NCI-H345 treated with DMSO at 0.1 percent for 48 hours (cell line): ENCODE results near the gene SLC23A3.
A peak's percentile ranks its signal among the peaks of the same experiment; 100 is the strongest.
"Not testable (repeated sequence)": the region's sequence is repeated elsewhere in the genome, so short reads cannot be mapped to it uniquely, and the experiment has no call there.

Experiments
- DNase-seq: peaks from one replicate; lab custom pipeline; 2025; ENCODE audit not compliant: unreplicated experiment; lab: John Stamatoyannopoulos, UW

Gene SLC23A3

GRCh38 chr2:219205981-219206327, 36.1 kb upstream of the SLC23A3 start:
- no peak for DNase-seq

GRCh38 chr2:219205165-219205538, 35.3 kb upstream of the SLC23A3 start:
- DNase-seq = no peak

- DNase-seq = no peak
Measured at GRCh38 chr2:219204425-219205164, 34.8 kb upstream of the SLC23A3 start.

GRCh38 chr2:219201331-219201730, 31.5 kb upstream of the SLC23A3 start:
- DNase-seq = not testable (repeated sequence)

- not testable (repeated sequence) for DNase-seq
Measured at GRCh38 chr2:219200502-219201326, 30.9 kb upstream of the SLC23A3 start.

DNA sequence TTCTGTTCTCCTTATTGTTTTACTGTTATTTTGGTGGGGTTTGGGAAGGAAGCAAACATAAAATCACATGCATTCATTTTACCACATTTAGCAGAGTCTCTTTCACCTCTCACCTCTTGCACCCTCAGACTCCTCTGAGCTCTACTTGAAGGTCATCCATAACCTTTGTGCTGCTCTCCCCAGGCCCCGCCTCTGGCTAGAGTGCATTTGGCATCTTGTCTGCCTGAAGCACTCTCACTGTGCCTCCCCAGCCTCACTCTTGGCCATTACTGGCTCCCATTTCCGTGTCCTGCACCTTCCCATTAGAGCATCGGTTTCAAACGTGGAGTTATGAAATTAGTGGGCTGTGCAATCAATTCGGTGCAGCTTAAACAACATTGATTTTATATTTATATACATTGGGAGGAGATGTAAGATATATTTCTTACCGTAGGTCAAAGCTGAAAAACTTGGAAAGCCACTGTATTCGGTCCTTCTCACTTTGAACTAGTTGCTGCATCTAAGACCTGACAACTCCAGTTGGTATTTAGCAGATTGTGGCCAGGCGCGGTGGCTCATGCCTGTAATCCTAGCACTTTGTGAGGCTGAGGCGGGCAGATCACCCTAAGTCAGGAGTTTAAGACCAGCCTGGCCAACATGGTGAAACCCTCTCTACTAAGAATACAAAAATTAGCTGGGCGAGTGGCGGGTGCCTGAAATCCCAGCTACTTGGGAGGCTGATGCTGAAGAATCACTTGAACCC, 29.8 kb upstream of the SLC23A3 start:
- DNase-seq = no peak

GRCh38 chr2:219198974-219199373, 29.1 kb upstream of the SLC23A3 start:
- no peak for DNase-seq

- no peak for DNase-seq
Measured at GRCh38 chr2:219197388-219197787, 27.6 kb upstream of the SLC23A3 start.

GRCh38 chr2:219186754-219187456, 17.1 kb upstream of the SLC23A3 start:
- no peak for DNase-seq

DNA sequence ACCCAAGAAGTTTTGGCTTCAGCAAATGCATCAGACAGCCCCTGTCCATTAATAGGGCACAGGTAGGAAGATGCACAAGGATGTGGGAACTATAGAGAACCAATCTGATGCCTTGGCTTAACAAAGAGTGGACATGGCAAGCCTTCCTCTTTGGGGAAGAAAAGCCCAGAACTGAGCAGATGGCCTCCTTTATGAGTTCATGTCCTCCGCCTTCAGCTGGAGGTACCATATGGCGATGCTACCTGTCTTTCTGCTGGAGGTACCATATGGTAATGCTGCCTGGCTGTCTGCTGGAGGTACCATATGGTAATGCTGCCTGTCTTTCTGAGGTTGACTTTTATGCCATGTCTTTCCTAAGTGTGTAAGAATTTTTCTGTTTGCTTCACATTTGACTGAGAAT, 14.3 kb upstream of the SLC23A3 start:
- no peak for DNase-seq

GRCh38 chr2:219183151-219183772, 13.4 kb upstream of the SLC23A3 start:
- no peak for DNase-seq

DNA sequence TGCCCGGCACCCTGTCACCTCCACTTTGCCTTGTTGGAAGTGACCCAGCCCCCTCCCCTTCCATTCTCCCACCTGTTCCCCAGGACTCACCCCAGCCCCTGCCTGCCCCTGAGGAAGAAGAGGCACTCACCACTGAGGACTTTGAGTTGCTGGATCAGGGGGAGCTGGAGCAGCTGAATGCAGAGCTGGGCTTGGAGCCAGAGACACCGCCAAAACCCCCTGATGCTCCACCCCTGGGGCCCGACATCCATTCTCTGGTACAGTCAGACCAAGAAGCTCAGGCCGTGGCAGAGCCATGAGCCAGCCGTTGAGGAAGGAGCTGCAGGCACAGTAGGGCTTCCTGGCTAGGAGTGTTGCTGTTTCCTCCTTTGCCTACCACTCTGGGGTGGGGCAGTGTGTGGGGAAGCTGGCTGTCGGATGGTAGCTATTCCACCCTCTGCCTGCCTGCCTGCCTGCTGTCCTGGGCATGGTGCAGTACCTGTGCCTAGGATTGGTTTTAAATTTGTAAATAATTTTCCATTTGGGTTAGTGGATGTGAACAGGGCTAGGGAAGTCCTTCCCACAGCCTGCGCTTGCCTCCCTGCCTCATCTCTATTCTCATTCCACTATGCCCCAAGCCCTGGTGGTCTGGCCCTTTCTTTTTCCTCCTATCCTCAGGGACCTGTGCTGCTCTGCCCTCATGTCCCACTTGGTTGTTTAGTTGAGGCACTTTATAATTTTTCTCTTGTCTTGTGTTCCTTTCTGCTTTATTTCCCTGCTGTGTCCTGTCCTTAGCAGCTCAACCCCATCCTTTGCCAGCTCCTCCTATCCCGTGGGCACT, 12.7 kb upstream of the SLC23A3 start:
- no peak for DNase-seq

- no peak for DNase-seq
Measured at GRCh38 chr2:219181531-219181930, 11.7 kb upstream of the SLC23A3 start.

- no peak for DNase-seq
Measured at GRCh38 chr2:219180961-219181360, 11.1 kb upstream of the SLC23A3 start.

DNA sequence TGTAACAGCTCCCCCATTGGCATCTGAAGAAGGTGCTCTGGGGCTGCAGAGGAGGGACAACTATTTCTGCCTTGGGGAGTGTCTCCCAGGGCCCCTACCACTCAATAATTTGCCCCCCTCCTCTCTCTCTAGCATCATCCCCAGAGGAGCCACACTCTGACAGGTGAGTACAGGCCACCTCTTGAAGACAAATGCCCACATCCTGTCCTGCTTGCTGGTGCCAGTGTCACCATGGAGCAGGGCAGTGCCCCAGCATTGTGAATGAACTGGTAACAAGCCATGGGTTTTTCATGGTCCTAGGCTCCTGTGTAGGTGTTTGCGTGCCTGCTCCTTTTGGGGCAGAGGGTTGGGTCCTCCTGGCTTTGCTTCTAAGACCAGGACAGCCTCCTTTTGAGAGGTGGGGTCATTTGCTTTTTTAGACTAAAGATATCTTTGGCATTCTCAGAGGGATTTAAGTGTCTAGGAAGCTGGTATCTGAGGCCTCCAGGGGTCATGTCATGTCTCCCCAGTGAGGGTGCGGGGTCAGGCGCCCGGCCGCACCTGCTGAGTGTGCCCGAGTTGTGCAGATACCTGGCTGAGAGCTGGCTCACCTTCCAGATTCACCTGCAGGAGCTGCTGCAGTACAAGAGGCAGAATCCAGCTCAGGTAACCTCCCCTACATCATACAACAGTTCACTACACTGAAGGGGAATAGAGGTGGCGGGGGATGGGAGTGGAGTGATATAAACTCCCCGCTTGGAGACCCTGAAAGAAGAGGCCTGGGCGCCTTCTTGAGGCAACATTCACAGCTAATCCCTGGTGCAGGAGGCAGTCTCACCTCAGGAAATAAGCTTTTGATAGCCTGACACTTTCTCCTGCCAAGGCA, 10.0 kb upstream of the SLC23A3 start:
- no peak for DNase-seq

- no peak for DNase-seq
Measured at GRCh38 chr2:219178377-219179175, 8.7 kb upstream of the SLC23A3 start.

- DNase-seq = peak; percentile 78
Measured at GRCh38 chr2:219177552-219178376, 7.9 kb upstream of the SLC23A3 start, which contains the start of gene RETREG2. TSS of gene RETREG2 (plus strand) at chr2:219178275. CDS start at chr2:219178353, 78 bp downstream.
